M059J (cell line): ENCODE results near the gene SULF2. TPM values are rescaled to one million over a fixed set of nuclear protein-coding genes. Genes with fewer than 3 reads are reported as not detected.
"Not testable (repeated sequence)": the region's sequence is repeated elsewhere in the genome, so short reads cannot be mapped to it uniquely, and the experiment has no call there.

Experiments used
- DNase-seq: peaks from one replicate; pipeline ENCODE4 v3.0.0-alpha.2; 2012; ENCODE audit warnings: low read depth
- total RNA-seq: library from RNA; depleted of rRNA; stranded (reverse); fragments of >200 nt; shearing (Covaris generic); gene quantifications from 2 replicates; pipeline ENCODE4 v1.2.3, GENCODE V29; 2014; rRNA removed

Gene SULF2
- total RNA-seq, result 104 and 140 TPM in 2 replicates

- peak; percentile 53 for DNase-seq
These were observed at the start of gene SULF2 for GRCh38 chr20:47785311-47785853. Gene SULF2, minus strand, starts transcription at chr20:47785481. Its CDS starts 28,118 bp downstream, at chr20:47757363.

DNA sequence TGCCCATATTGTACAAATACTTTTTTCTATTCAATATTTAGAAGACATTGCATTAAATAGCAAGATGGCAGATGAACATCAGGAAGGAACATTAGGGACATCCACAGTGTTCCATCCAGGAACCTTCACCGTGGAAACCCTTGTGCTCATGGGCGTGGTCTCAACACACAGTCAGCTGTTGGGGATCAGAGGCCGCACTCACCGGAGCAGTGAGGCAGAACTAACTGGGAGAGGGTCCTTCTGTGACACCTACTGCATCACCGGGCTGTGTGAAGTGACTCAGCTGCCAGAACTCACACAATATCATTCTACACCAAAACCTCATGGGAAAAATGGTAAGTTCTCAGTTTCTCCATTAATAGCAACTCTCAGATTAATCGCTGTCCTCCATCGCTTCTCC lies 46.4 kb upstream of the SULF2 start:
- not testable (repeated sequence) for DNase-seq

DNA sequence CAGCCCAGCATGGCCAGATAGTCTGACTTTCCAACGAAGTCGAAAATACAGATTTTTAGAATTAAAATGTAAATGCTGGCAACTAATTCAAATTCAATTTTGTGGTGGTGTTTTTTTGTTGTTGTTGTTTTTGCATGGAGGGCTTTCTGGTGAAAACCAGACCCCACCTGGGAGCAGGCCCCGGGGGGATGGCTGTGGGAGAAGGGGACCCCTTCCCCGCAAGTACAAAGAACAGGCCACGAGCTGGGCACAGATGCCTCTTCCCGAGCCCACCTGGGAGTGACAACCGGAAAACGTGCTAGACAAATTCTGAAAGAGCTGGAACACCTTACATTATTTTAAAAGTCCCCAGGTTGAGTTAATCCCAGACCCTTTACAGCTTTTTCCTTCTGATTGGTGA lies 41.4 kb upstream of the SULF2 start:
- DNase-seq, result not testable (repeated sequence)

GRCh38 chr20:47826006-47826405 lies 40.7 kb upstream of the SULF2 start:
- DNase-seq, result not testable (repeated sequence)

- DNase-seq, result no peak
These were observed 39.9 kb upstream of the SULF2 start for GRCh38 chr20:47825011-47825762.

DNA sequence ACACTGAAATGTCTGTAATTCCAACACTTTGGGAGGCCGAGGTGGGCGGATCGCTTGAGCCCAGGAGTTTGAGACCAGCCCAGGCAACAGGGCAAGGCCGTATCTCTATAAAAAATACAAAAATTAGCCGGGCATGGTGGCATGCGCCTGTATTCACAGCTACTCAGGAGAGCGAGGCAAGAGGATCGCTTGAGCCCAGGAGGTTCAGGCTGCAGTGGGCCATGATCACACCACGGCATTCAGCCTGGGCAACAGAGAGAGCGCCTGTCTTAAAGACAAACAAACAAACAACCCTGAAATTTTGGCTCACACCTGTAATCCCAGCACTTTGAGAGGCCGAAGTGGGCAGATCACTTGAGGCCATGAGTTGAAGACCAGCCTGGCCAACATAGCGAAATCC lies 38.7 kb upstream of the SULF2 start:
- not testable (repeated sequence) for DNase-seq

- DNase-seq, result peak; percentile 93
These were observed 36.3 kb upstream of the SULF2 start for GRCh38 chr20:47821481-47822100.

DNA sequence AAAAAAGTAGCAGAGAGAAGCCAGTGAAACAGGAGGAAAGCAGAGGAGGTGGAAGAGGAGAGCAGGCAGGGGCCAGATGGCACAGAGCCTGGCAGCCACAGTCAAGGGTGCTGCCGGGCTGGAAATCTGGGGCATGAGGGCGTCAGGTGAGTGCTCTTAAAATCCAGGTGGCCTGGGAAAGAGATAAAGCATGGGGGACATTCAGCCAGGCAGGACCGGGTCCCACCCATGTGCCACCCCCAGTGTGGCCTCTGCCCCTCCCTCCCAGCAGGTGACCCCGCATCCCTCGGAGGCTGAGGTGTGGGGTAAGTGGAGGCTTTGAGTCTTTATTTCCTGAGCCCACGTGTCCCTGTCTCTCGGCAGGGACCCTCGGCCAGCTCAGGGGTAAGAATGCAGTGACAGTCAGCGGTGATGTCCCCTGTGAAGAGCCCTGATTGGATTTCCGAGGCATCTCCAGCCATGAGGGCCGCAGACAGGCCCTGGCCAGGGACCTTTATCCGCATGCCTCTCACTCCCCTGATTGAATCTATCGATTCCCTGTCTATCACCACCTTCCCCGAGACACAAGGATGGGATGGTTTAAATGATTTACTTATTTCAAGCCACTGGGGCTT lies 33.8 kb upstream of the SULF2 start:
- no peak for DNase-seq

- DNase-seq, result no peak
These were observed 33.2 kb upstream of the SULF2 start for GRCh38 chr20:47818466-47818865.

GRCh38 chr20:47818016-47818415 lies 32.7 kb upstream of the SULF2 start:
- DNase-seq, result peak; percentile 59

DNA sequence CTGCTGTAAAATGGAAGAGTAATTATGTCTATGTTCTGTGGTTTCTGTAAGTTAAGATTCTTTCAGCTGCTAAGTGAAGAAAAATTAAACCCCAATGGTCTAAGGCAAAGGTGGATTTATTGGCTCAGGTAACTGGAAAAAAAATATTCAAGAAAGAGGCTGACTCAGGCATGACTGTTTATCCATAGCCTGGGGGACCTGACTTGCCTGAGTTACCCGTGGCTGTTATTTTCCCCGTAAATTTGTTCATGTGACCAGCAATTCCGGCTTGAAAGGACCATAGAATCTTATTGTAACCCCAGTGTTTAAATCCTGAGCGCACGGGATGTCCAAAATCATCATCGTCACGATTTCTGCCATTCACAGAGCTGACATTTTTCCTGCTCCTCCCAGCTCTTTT lies 32.3 kb upstream of the SULF2 start:
- DNase-seq, result peak; percentile 93

DNA sequence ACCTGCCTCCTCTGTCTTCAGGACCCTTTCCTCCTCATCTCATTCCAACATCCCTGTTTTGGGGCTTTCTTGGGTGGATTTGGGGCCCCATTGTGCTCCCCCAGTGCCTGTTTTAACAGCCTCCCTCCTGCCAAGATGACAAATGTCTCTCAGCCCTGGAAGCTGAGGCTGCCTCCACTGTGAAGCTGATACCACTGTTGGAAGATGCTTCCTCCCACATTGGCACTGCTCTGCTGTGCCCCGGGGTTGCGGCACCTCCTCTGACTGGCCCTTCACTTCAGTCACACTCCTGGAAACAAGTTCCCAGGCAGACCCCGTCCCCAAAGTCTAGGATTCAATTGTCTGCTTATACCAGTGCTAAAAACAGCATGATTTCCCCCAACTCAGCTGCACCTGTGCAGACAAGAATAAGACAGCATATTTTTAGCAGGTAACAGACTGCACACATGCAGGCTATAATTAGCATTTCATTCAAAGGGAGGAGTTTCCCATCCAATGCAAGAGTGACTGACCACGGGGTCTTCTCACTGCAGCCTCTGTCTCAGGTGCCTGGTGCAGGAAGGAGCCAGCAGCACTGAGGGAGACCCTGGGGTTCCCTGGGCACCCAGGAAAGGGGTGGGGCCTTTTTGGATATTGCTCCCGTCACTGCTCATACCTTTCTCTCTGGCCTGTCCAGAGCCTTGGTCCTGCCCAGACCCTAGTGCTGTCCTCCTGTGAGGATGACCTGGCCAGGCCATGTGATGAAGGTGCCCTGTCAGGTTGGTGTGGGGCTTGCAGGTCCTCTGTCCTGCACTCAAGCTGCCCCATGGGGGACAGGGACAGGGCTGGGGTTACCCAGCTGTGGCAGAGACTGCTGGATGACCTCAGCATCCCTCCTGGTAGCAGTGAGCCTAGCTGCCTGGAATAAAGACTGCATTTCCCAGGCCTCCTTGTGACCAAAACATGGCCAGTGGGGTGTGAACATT lies 31.5 kb upstream of the SULF2 start:
- no peak for DNase-seq

DNA sequence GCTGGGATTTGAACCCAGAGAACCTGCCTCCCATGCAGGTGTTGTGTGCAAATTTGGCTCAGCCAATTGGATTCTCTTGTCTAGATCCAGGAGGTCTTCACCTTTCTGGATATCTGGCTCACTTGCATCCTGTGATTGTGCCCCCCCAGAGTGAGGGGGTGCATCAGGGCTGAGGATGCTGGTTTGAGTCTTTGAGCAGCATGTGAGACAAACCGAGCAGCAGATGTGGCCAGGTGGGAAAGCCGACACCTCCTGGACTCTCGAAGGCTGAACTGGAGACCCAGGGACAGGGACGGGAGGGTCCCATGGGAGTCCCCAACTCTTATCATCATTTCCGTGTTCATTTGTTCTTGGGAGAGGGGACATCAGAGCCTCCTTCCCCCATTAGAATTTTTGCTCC lies 30.6 kb upstream of the SULF2 start:
- DNase-seq, result no peak

- no peak for DNase-seq
These were observed 30.1 kb upstream of the SULF2 start for GRCh38 chr20:47815416-47815806.

DNA sequence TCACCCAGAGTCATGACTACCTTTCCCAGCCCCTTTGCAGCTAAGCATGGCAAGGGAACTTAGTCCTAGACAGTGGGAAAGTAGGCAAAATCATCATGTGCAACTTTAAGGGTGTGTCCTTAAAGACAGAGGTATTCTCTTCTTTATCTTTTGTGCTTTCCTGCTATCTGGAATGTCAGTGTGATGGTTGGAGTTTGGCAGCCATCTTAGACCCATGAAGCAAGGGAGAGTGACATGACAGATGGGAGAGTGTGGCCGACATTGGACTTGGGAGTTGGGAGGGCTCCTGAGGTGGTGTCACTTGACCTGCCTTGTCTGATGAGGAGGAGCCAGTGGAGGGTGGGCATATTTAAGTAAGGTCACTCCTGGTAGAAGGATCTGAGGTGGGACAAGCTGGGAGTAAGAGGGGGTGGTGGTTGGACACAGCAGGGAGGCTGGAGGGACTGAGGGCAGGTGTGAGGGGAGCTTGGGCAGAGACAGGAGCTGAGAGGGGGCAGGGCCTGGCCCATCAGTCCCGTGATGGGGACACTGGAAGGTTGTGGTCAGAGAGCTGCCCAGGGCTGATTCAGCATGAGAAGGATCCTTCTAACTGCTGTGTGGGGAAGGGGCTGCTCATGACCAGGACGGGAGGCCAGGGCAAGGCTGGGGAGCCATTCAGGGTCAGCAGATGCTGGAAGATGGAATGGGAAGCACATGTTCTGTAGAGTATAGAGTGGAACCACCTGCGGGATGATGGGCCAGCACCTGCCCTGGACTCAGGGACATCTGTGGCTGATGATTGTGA lies 29.5 kb upstream of the SULF2 start:
- no peak for DNase-seq

DNA sequence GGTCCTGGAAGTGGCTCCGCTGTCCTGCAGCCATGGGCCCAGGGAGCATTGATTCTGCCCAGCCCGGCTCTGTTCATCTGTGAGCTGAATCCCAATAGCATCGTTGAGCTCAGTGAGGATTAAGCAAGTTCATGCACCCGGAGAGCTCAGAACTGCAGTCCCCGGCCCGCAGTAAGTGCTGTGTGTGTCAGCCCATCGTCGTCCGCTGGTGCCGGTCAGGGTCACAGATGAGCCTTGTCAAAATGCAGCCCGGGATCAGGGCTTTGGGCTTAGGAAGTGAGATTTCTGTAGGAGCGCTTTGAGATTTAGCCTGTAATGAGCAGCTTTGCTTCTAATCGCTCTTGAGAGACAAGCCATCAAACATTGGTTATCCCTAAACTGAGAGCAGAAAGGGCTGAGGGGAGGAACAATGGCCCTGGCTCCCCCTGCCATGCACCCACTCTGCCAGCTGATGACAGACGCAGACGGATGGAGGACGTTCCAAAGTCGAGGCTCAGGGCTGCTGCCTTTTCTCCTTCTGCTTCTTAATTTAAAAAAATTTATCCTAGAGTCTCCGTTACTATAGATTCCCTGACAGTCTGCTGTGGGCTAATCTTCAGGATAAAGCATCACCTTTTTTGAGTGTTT lies 25.6 kb upstream of the SULF2 start:
- DNase-seq, result no peak

DNA sequence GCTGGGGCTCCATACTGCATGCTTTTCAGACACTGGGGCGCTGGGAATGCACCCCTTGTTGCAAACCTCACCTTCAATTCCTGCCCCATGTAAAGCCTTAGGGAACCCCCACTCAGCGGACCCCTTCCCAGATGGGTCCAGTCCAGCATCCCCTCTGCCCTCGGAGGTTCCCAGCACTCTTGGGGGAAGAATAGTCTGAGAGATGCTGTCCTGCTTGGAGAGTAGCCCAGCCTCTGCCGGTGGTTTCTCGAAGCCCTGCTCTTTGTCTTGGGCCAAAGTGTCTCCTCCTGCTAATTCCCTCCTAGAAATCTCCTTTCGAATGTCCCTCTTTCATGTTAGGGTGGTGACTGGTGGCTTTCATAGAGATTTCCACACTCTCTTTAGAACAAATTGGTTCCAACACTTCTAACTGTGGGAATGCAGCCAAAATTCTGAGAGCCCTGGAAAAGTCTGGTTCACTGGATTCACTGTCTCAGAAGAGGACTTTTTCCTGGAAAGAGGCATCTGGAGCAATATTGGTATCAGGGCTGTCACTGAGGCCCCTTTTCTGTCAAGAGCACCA lies 24.9 kb upstream of the SULF2 start:
- DNase-seq, result peak; percentile 49

DNA sequence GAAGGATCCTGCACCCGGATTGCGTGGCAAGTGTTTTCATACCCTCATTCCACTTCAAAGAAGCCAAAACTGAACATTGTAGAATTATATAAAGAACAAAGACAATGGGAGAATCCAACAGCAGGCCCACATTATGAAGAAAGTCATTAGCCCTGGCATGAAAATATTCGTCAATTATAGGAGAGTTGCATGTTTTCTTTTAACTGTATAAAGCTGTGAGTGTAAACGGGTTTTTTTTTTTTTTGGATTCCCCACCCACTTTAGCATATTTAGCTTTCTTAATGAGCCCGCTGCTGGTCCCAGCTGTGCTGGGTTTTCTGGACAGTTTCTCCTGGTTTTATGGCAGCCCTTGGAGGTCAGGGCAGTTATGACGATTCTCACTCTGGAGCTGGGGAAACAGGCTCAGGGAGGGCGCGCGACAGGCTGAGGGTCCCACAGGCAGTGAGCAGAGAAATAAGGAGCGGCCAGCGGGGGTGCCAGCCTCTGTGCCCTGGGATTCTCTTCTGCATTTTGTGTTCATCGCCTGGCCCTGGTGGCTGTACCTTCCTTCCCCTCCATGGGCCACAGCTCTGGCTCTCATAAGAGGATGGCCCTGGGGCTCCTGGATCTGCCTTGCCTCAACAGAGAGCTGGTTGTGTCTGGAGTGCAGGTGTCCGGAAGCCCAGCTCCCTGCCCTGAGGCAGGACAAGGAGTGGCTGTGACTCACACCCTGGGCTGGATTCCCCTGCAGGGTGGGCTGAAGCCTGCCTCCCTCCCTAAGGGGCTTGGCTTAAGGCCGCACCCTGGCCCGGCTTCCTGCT lies 24.1 kb upstream of the SULF2 start:
- peak; percentile 88 for DNase-seq

GRCh38 chr20:47805951-47806350 lies 20.7 kb upstream of the SULF2 start:
- DNase-seq, result no peak
